CD14-positive monocyte (primary cell): ENCODE measurements around the gene MEF2B. TPM values are rescaled to one million over a fixed set of nuclear protein-coding genes. Genes with fewer than 3 reads are reported as not detected.
A peak's percentile ranks its signal among the peaks of the same experiment; 100 is the strongest.

Experiments used
- DNase-seq, 3 donors: peaks; one replicate each; pipeline ENCODE4 v3.0.0-alpha.2; 2011 to 2022
- H2AFZ ChIP-seq: 2 replicates; pipeline ENCODE4 v1.6.0; 2012; ENCODE audit warnings: mild to moderate bottlenecking, low read depth, low read length, inconsistent platforms; ENCODE audit not compliant: insufficient read depth, poor library complexity, severe bottlenecking
- H3K27ac ChIP-seq, 2 donors: 1 replicate in 1 of 2; 2 replicates in 1 of 2; pipeline ENCODE4 v1.5.1; 2012 to 2013; ENCODE audit warnings: low read length in 2 of 2, control low read depth in 1 of 2, inconsistent platforms in 1 of 2, low read depth in 1 of 2, mild to moderate bottlenecking in 1 of 2
- H3K27me3 ChIP-seq, 2 donors: one replicate each; pipeline versions ENCODE4 v1.6.0 to v1.6.1; 2011 to 2013; ENCODE audit warnings: low read length in 2 of 2; ENCODE audit not compliant: control insufficient read depth in 2 of 2, insufficient read depth in 2 of 2
- H3K36me3 ChIP-seq, 2 donors: replicated peaks in 1 of 2; 1 replicate in 1 of 2; 2 replicates in 1 of 2; pipeline versions ENCODE4 v1.5.1 to v1.6.1; 2012 to 2013; ENCODE audit warnings: low read length in 2 of 2, control low read depth in 1 of 2, inconsistent platforms in 1 of 2, mild to moderate bottlenecking in 1 of 2; ENCODE audit not compliant: insufficient read depth in 2 of 2, control insufficient read depth in 1 of 2
- H3K4me1 ChIP-seq, 2 donors: 1 replicate in 1 of 2; 2 replicates in 1 of 2; pipeline versions ENCODE4 v1.5.1 to v1.6.1; 2012 to 2013; ENCODE audit warnings: low read length in 2 of 2, control low read depth in 1 of 2, inconsistent platforms in 1 of 2, mild to moderate bottlenecking in 1 of 2, moderate library complexity in 1 of 2; ENCODE audit not compliant: insufficient read depth in 2 of 2, control insufficient read depth in 1 of 2
- H3K4me2 ChIP-seq: replicated peaks from 2 replicates; pipeline ENCODE3; 2012; ENCODE audit warnings: low read length, moderate library complexity, mild to moderate bottlenecking; ENCODE audit not compliant: poor library complexity, severe bottlenecking; ENCODE audit errors: extremely low read depth
- H3K4me3 ChIP-seq, 3 experiments: fragments of 200-600 bp in 1 of 3; sonication (generic) in 1 of 3; replicated peaks in 1 of 3; 1 replicate in 2 of 3; 2 replicates in 1 of 3; pipeline ENCODE4 v1.5.1; 2011 to 2013; ENCODE audit warnings: low read length in 3 of 3, mild to moderate bottlenecking in 3 of 3, control low read depth in 2 of 3, low read depth in 2 of 3, inconsistent platforms in 1 of 3, moderate library complexity in 1 of 3
- H3K79me2 ChIP-seq: 2 replicates; pipeline ENCODE4 v1.6.0; 2012; ENCODE audit warnings: mild to moderate bottlenecking, control low read depth, inconsistent platforms, low read length, moderate library complexity; ENCODE audit not compliant: insufficient read depth
- H3K9ac ChIP-seq: 2 replicates; pipeline ENCODE4 v1.6.0; 2017; ENCODE audit warnings: low read length, mild to moderate bottlenecking; ENCODE audit not compliant: insufficient read depth, poor library complexity, severe bottlenecking
- H3K9me3 ChIP-seq, 2 donors: replicated peaks in 1 of 2; 1 replicate in 1 of 2; 2 replicates in 1 of 2; pipeline versions ENCODE4 v1.5.1 to v1.6.1; 2012 to 2013; ENCODE audit warnings: low read length in 2 of 2, control low read depth in 1 of 2; ENCODE audit not compliant: control insufficient read depth in 1 of 2, insufficient read depth in 1 of 2
- H4K20me1 ChIP-seq: 2 replicates; pipeline ENCODE4 v1.6.0; 2012; ENCODE audit warnings: mild to moderate bottlenecking, low read length, control low read depth, moderate library complexity; ENCODE audit not compliant: insufficient read depth
- H3K27ac Mint-ChIP-seq, 7 donors: one replicate each; pipeline ENCODE4 v1.8.0; 2020; ENCODE audit warnings: mild to moderate bottlenecking in 7 of 7, mixed read lengths in 7 of 7, moderate library complexity in 6 of 7, inconsistent platforms in 2 of 7
- H3K27me3 Mint-ChIP-seq, 3 donors: one replicate each; pipeline ENCODE4 v1.8.0; 2021 to 2022; ENCODE audit warnings: low read depth in 3 of 3, mild to moderate bottlenecking in 3 of 3, mixed read lengths in 3 of 3, moderate library complexity in 3 of 3, inconsistent platforms in 1 of 3
- H3K36me3 Mint-ChIP-seq, 2 donors: one replicate each; pipeline ENCODE4 v1.8.0; 2020; ENCODE audit warnings: mixed read lengths in 2 of 2, inconsistent platforms in 1 of 2, mild to moderate bottlenecking in 1 of 2
- H3K4me1 Mint-ChIP-seq: one replicate; pipeline ENCODE4 v1.8.0; 2020; ENCODE audit warnings: mild to moderate bottlenecking, mixed read lengths
- H3K4me3 Mint-ChIP-seq, 2 donors: one replicate each; pipeline ENCODE4 v1.8.0; 2020; ENCODE audit warnings: mild to moderate bottlenecking in 2 of 2, mixed read lengths in 2 of 2, moderate library complexity in 1 of 2
- H3K9me3 Mint-ChIP-seq, 7 donors: one replicate each; pipeline ENCODE4 v1.8.0; 2020 to 2022; ENCODE audit warnings: mixed read lengths in 7 of 7, mild to moderate bottlenecking in 6 of 7, moderate library complexity in 6 of 7, inconsistent platforms in 2 of 7
- WGBS: methylation state at CpG from one replicate; pipeline ENCODE4 v1.1.5; 2013; ENCODE audit warnings: missing lambda C conversion rate; ENCODE audit not compliant: insufficient coverage; 5-methylcytosine and 5-hydroxymethylcytosine counted together
- intact Hi-C, 2 donors: fragments of 100-400 bp; cut with micrococcal nuclease; formaldehyde crosslinking; loops; one replicate each; pipeline versions ENCODE4 v1.15.0 to v1.15.1; 2023
- polyA plus RNA-seq, 3 donors: library from polyadenylated mRNA; depleted of rRNA in 1 of 3; unstranded in 2 of 3; stranded (reverse) in 1 of 3; fragments of 300-500 nt in 2 of 3; fragments of >200 nt in 1 of 3; fragmentation: Illumina TruSeq in 2 of 3; gene quantifications; 1 replicate in 2 of 3; 2 replicates in 1 of 3; pipeline ENCODE4 v1.2.3, GENCODE V29; 2012 to 2021
- TF ChIP-seq, protein P1 (sequence below): fragments of 200-600 bp; IDR thresholded peaks from one replicate; pipeline ENCODE4 v1.8.0; 2022; ENCODE audit warnings: antibody characterized with exemption, mild to moderate bottlenecking

The MEF2B gene
- polyA plus RNA-seq, 3 donors, result 0.15 to 1.8 (median 0.30) TPM

DNA sequence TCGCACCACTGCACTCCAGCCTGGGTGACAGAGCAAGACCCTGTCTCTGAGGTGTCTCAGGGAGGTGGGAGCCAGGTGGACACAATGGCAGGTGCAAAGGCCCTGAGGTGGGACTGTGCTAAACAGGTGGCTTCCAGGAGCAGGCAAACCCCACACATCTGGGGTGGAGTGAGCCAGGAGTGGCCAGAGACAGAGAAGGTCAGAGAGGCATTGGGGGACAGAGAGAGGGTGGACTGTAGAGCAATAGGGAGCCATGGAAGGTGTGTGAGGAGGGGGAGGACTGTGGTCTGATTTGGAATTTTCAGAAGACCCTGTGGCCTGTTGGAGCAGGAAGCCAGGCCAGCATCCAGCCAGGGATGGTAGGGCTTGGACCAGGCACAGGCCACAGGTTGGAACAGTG, 4.7 kb downstream of the MEF2B start:
- peak overlapping the region in 1 of 7 donors; percentile 64 for H3K27ac Mint-ChIP-seq
- Histone ChIP-seq H4K20me1 (peaks cover 11% of the 10 kb centered on the region), H3K9ac (no peak overlapping the region), H3K36me3 (no peaks in the 10 kb centered on the region), H3K4me2 (no peak overlapping the region), H3K4me1 (peaks cover 3 to 7% of the 10 kb centered on the region in 2 donors), H3K27me3 (peaks cover 0 to 2% of the 10 kb centered on the region in 2 donors), H3K27ac (no peak overlapping the region), H3K4me3 (no peak overlapping the region), H2AFZ (no peak overlapping the region), H3K79me2 (no peaks in the 10 kb centered on the region), H3K9me3 (peaks cover 0 to 4% of the 10 kb centered on the region in 2 donors)
- H3K4me1 Mint-ChIP-seq, result peaks cover 7% of the 10 kb centered on the region
- peaks cover 0 to 8% of the 10 kb centered on the region in 2 donors for H3K36me3 Mint-ChIP-seq
- H3K4me3 Mint-ChIP-seq, result no peak overlapping the region
- WGBS, result 100% methylated on average over 1 of the region's 1 CpG
- TF ChIP-seq, protein P1, sequence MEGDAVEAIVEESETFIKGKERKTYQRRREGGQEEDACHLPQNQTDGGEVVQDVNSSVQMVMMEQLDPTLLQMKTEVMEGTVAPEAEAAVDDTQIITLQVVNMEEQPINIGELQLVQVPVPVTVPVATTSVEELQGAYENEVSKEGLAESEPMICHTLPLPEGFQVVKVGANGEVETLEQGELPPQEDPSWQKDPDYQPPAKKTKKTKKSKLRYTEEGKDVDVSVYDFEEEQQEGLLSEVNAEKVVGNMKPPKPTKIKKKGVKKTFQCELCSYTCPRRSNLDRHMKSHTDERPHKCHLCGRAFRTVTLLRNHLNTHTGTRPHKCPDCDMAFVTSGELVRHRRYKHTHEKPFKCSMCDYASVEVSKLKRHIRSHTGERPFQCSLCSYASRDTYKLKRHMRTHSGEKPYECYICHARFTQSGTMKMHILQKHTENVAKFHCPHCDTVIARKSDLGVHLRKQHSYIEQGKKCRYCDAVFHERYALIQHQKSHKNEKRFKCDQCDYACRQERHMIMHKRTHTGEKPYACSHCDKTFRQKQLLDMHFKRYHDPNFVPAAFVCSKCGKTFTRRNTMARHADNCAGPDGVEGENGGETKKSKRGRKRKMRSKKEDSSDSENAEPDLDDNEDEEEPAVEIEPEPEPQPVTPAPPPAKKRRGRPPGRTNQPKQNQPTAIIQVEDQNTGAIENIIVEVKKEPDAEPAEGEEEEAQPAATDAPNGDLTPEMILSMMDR, result no peak
- intact Hi-C loops, result no loop called here
- no peak for DNase-seq
- peaks cover 3 to 8% (median 3%) of the 10 kb centered on the region in 3 donors for H3K27me3 Mint-ChIP-seq
- H3K9me3 Mint-ChIP-seq, result peaks cover 0 to 2% (median 0%) of the 10 kb centered on the region in 7 donors

DNA sequence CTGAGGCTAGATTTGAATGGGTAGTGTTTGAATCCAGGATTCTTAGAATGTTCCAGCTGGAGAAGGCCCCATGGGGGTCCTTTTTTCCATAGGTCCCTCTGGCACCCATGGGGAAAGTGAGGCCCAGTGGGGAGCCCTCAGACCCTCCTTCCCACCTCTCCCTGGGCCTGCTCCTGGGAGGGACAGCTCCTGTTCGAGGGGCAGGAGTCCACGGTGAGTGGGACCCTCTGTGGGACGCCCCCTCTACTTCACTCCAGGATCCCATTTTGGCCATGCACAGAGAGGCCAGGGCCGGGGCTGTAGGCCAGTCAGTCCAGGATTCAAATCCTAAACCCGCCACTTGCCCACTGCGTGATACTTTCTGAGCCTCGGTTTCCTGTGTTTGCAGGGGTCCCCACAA, 7.6 kb downstream of the MEF2B start:
- DNase-seq, result no peak
- H3K79me2 ChIP-seq, result no peaks in the 10 kb centered on the region
- peaks cover 0 to 2% (median 0%) of the 10 kb centered on the region in 7 donors for H3K9me3 Mint-ChIP-seq
- peaks cover 0 to 4% of the 10 kb centered on the region in 2 donors for H3K9me3 ChIP-seq
- H3K36me3 ChIP-seq, result no peaks in the 10 kb centered on the region
- no peak overlapping the region for H3K27ac ChIP-seq
- TF ChIP-seq, protein P1, result no peak
- H3K36me3 Mint-ChIP-seq, result peaks cover 0 to 4% of the 10 kb centered on the region in 2 donors
- peaks cover 0 to 3% (median 2%) of the 10 kb centered on the region in 3 donors for H3K27me3 Mint-ChIP-seq
- H3K27me3 ChIP-seq, result no peaks in the 10 kb centered on the region
- no peaks in the 10 kb centered on the region for H3K4me1 ChIP-seq
- WGBS, result 95% methylated on average over 4 of the region's 7 CpGs
- no peak overlapping the region for H3K9ac ChIP-seq
- H3K4me2 ChIP-seq, result no peak overlapping the region
- no peak overlapping the region for H3K4me3 ChIP-seq
- H3K4me1 Mint-ChIP-seq, result no peaks in the 10 kb centered on the region
- H3K4me3 Mint-ChIP-seq, result no peak overlapping the region
- peak overlapping the region in 1 of 7 donors; percentile 15 for H3K27ac Mint-ChIP-seq
- intact Hi-C loops, result no loop called here
- H2AFZ ChIP-seq, result no peak overlapping the region
- no peaks in the 10 kb centered on the region for H4K20me1 ChIP-seq
